ENCODE measurements around the gene UNC13A. TPM values are rescaled to one million over a fixed set of nuclear protein-coding genes. Genes with fewer than 3 reads are reported as not detected.
A peak's percentile ranks its signal among the peaks of the same experiment; 100 is the strongest.

UNC13A gene
- total and polyA plus RNA-seq, 2 of the 8 experiments (the other 6 are each of a cell fraction or from before 2014, with no cell fraction given) = 13.1 to 47.6 TPM

GRCh38 chr19:17686592-17687024, 1.5 kb downstream of the UNC13A start (continued):
- TF ChIP-seq, protein P1, sequence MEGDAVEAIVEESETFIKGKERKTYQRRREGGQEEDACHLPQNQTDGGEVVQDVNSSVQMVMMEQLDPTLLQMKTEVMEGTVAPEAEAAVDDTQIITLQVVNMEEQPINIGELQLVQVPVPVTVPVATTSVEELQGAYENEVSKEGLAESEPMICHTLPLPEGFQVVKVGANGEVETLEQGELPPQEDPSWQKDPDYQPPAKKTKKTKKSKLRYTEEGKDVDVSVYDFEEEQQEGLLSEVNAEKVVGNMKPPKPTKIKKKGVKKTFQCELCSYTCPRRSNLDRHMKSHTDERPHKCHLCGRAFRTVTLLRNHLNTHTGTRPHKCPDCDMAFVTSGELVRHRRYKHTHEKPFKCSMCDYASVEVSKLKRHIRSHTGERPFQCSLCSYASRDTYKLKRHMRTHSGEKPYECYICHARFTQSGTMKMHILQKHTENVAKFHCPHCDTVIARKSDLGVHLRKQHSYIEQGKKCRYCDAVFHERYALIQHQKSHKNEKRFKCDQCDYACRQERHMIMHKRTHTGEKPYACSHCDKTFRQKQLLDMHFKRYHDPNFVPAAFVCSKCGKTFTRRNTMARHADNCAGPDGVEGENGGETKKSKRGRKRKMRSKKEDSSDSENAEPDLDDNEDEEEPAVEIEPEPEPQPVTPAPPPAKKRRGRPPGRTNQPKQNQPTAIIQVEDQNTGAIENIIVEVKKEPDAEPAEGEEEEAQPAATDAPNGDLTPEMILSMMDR (IDR thresholded peaks at IDR 0.05; ENCODE audit: control extremely low read depth in 1 of 3, insufficient read depth in 1 of 3, low read depth in 1 of 3, low read length in 3 of 3) = no peak
- TF ChIP-seq CTBP2 (IDR thresholded peaks at IDR 0.05; ENCODE audit: borderline replicate concordance, insufficient read depth, insufficient read length, low read length) = no peak
- TF ChIP-seq TEAD4 (IDR thresholded peaks at IDR 0.05; ENCODE audit: low read depth, low read length) = no peak
- TF ChIP-seq, protein P2, sequence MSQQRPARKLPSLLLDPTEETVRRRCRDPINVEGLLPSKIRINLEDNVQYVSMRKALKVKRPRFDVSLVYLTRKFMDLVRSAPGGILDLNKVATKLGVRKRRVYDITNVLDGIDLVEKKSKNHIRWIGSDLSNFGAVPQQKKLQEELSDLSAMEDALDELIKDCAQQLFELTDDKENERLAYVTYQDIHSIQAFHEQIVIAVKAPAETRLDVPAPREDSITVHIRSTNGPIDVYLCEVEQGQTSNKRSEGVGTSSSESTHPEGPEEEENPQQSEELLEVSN (IDR thresholded peaks at IDR 0.05) = 0 out of 2 replicates have a peak, but pooled peaks have one; percentile 5
- no peak for TF ChIP-seq SAP30 (IDR thresholded peaks at IDR 0.05; ENCODE audit: insufficient read depth, insufficient replicate concordance, low read length)
- no peak for TF ChIP-seq SRF (IDR thresholded peaks at IDR 0.05; ENCODE audit: low read depth, low read length)
- TF ChIP-seq EGR1 (IDR thresholded peaks at IDR 0.05; ENCODE audit: borderline replicate concordance, low read depth, low read length) = no peak
- no peak for TF ChIP-seq NANOG (IDR thresholded peaks at IDR 0.05; ENCODE audit: insufficient read depth, low read depth, low read length, poor library complexity, severe bottlenecking)
- no peak for TF ChIP-seq MAFK (IDR thresholded peaks at IDR 0.05; ENCODE audit: low read depth, low read length)
- no peak for TF ChIP-seq RBBP5 (IDR thresholded peaks at IDR 0.05; ENCODE audit: borderline replicate concordance, low read depth, low read length)
- TF ChIP-seq TAF1 (IDR thresholded peaks at IDR 0.05; ENCODE audit: low read depth, low read length) = 0 out of 2 replicates have a peak, but pooled peaks have one; percentile 13
- no peak for TF ChIP-seq CHD1 (IDR thresholded peaks at IDR 0.05; ENCODE audit: low read depth, low read length)
